Peyer's patch (tissue), 4 donors: ENCODE results near the gene S100A2. TPM values are rescaled to one million over a fixed set of nuclear protein-coding genes. Genes with fewer than 3 reads are reported as not detected.

Experiments
- DNase-seq, 3 donors: peaks; one replicate each; pipeline ENCODE4 v3.0.0-alpha.2; 2017 to 2019
- H3K27ac ChIP-seq, 4 donors: fragments of 200-600 bp; sonication (generic); one replicate each; pipeline ENCODE4 v1.5.1; 2016 to 2019
- H3K27me3 ChIP-seq, 2 donors: fragments of 200-600 bp; sonication (generic); one replicate each; pipeline ENCODE4 v1.5.1; 2019
- H3K36me3 ChIP-seq, 3 donors: fragments of 200-600 bp; sonication (generic); one replicate each; pipeline ENCODE4 v1.5.1; 2016 to 2019
- H3K4me1 ChIP-seq, 4 donors: fragments of 200-600 bp; sonication (generic); one replicate each; pipeline ENCODE4 v1.5.1; 2016 to 2019
- H3K4me3 ChIP-seq, 4 donors: fragments of 200-600 bp; sonication (generic); 1 replicate in 3 of 4; 2 replicates in 1 of 4; pipeline ENCODE4 v1.5.1; 2016 to 2019; ENCODE audit warnings: mild to moderate bottlenecking in 1 of 4
- H3K9me3 ChIP-seq, 4 donors: fragments of 200-600 bp; sonication (generic); one replicate each; pipeline ENCODE4 v1.5.1; 2016 to 2019; ENCODE audit warnings: mild to moderate bottlenecking in 1 of 4
- CTCF ChIP-seq, 6 experiments: fragments of 450-650 bp in 4 of 6; fragments of 200-600 bp in 2 of 6; sonication (generic) in 1 of 6; IDR thresholded peaks; one replicate each; pipeline ENCODE4 v1.5.1; 2017 to 2019; ENCODE audit warnings: antibody characterized with exemption in 6 of 6, mild to moderate bottlenecking in 3 of 6, moderate library complexity in 1 of 6
- POLR2A ChIP-seq, 2 donors: fragments of 450-650 bp; IDR thresholded peaks; one replicate each; pipeline ENCODE4 v1.5.1; 2017; ENCODE audit warnings: antibody characterized with exemption in 2 of 2, mild to moderate bottlenecking in 2 of 2, moderate library complexity in 2 of 2
- total RNA-seq, 4 donors: library from RNA; depleted of rRNA; stranded (reverse); fragments of >200 nt; gene quantifications; one replicate each; pipeline ENCODE4 v1.1.0, GENCODE V29; 2016

S100A2 gene
- total RNA-seq, 4 donors from 2014 or later, result not detected

DNA sequence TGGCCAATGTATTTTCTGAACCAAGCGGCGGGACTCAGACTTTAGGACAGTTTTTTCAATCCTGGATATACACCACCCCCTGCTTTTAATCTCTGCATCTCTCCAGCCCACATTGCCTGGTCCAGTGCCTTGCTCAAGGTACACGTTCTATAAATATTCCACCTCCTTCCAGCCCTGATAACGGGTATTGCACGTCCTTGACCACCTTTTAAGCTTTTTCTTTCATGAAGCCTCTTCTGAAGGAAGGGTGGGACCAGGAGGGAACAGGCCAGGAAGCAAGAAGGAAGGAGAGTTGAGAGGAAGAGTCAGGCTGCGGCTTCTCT is 43.9 kb upstream of the S100A2 start:
- Histone ChIP-seq H3K36me3 (peaks cover 0 to 21% (median 0%) of the 10 kb centered on the region in 3 donors), H3K27me3 (no peaks in the 10 kb centered on the region), H3K9me3 (no peaks in the 10 kb centered on the region), H3K4me1 (peaks cover 0 to 51% (median 0%) of the 10 kb centered on the region in 4 donors), H3K4me3 (peak overlapping the region in 2 of 4 donors; percentile 49 to 52), H3K27ac (peak overlapping the region in 3 of 4 donors; percentile 85 to 100 (median 97))
- TF ChIP-seq POLR2A (IDR thresholded peaks at IDR 0.05) (no peak), CTCF (IDR thresholded peaks at IDR 0.05) (no peak)
- no peak for DNase-seq

- Histone ChIP-seq H3K36me3 (peaks cover 0 to 21% (median 0%) of the 10 kb centered on the region in 3 donors), H3K27me3 (no peaks in the 10 kb centered on the region), H3K9me3 (no peaks in the 10 kb centered on the region), H3K4me1 (peaks cover 0 to 49% (median 0%) of the 10 kb centered on the region in 4 donors), H3K4me3 (peak overlapping the region in 3 of 4 donors; percentile 9 to 52 (median 49)), H3K27ac (peak overlapping the region; percentile 46 to 100 (median 91))
- TF ChIP-seq POLR2A (IDR thresholded peaks at IDR 0.05), result peak; percentile 42 to 87
- no peak for TF ChIP-seq CTCF (IDR thresholded peaks at IDR 0.05)
- peak in 2 of 3 donors; percentile 90 to 94 for DNase-seq
Measured at GRCh38 chr1:153608742-153609584, 43.3 kb upstream of the S100A2 start.

DNA sequence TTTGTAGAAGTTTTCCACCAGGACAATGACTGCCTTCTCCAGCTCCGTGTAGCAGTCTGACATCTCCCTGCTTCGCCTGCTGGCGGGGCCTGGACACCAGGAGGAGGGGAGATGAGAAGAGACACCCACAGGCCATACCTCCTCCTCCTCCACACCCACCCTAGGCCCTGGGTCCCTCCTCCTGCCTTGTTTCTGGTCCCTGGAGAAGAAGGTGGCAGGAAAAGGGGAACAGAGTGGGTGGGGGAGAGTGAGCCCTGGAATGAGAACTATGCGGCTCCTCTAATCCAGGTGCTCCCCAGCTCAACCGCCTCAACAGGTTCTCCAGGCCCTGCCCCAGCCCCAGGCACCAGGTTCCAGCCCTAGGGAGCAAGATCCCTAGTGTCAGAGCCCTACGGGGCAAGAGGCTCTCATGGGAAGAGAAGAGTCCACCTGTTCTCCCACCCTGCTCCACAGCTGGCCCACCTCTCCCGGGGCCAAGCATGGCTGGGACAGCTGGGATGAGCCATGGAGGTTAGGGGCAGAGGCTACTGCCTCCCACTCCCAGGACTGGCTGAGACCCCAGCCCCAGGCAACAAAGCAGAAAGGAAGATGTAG is 42.5 kb upstream of the S100A2 start:
- DNase-seq, result no peak
- no peaks in the 10 kb centered on the region for H3K9me3 ChIP-seq
- H3K27me3 ChIP-seq, result no peaks in the 10 kb centered on the region
- peak overlapping the region; percentile 46 to 100 (median 91) for H3K27ac ChIP-seq
- no peak for TF ChIP-seq POLR2A (IDR thresholded peaks at IDR 0.05)
- TF ChIP-seq CTCF (IDR thresholded peaks at IDR 0.05), result no peak
- H3K36me3 ChIP-seq, result peaks cover 0 to 21% (median 0%) of the 10 kb centered on the region in 3 donors
- peak overlapping the region in 3 of 4 donors; percentile 9 to 52 (median 49) for H3K4me3 ChIP-seq
- peaks cover 0 to 41% (median 0%) of the 10 kb centered on the region in 4 donors for H3K4me1 ChIP-seq

- no peak for TF ChIP-seq POLR2A (IDR thresholded peaks at IDR 0.05)
- no peak for TF ChIP-seq CTCF (IDR thresholded peaks at IDR 0.05)
Measured at GRCh38 chr1:153607381-153607780, 41.7 kb upstream of the S100A2 start.

DNA sequence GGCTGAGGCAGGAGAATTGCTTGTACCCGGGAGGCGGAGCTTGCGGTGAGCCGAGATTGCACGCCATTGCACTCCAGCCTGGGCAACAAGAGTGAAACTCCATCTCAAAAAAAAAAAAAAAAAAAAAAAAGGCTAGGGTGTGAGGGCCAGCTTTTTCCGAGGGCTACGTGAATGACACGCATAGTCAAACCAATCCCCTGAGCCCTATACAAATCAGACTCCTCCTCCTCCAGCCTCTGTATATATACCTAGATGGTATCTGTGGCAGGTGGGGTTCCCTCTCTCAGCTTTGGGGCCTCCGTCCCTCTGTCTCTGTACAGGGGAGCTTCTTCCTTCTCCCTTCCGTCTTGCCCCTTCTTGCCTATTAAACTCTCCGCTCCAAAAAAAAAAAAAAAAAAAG is 40.5 kb upstream of the S100A2 start:
- Histone ChIP-seq H3K36me3 (peaks cover 0 to 21% (median 0%) of the 10 kb centered on the region in 3 donors), H3K4me3 (no peak overlapping the region), H3K9me3 (no peaks in the 10 kb centered on the region), H3K27ac (no peak overlapping the region), H3K4me1 (peaks cover 0 to 35% (median 0%) of the 10 kb centered on the region in 4 donors), H3K27me3 (no peaks in the 10 kb centered on the region)
- TF ChIP-seq CTCF (IDR thresholded peaks at IDR 0.05) (no peak), POLR2A (IDR thresholded peaks at IDR 0.05) (no peak)
- DNase-seq, result peak in 1 of 3 donors; percentile 28

More at GRCh38 chr1:153607381-153607780, 41.7 kb upstream of the S100A2 start:
- H3K27ac ChIP-seq, result peak overlapping the region in 2 of 4 donors; percentile 97 to 100
- peak overlapping the region in 2 of 4 donors; percentile 49 to 52 for H3K4me3 ChIP-seq
- H3K4me1 ChIP-seq, result peaks cover 0 to 39% (median 0%) of the 10 kb centered on the region in 4 donors
- DNase-seq, result no peak
- peaks cover 0 to 21% (median 0%) of the 10 kb centered on the region in 3 donors for H3K36me3 ChIP-seq
- no peaks in the 10 kb centered on the region for H3K27me3 ChIP-seq
- no peaks in the 10 kb centered on the region for H3K9me3 ChIP-seq
